HEK293 (cell line): ENCODE results near the gene HIPK2.

Experiments used
- CTCF ChIA-PET: fragments of 350-600 bp; formaldehyde crosslinking; extraction: SDS; loops from one replicate; lab custom pipeline; 2021; ENCODE audit warnings: antibody characterized with exemption; lab: Yijun Ruan, JAX
- POLR2A ChIA-PET: fragments of 300-600 bp; formaldehyde crosslinking; extraction: SDS; loops from one replicate; lab custom pipeline; 2020; ENCODE audit warnings: antibody characterized with exemption, inconsistent platforms; lab: Yijun Ruan, JAX
- H3K27ac ChIP-seq: fragments of 200-500 bp; sonication (Bioruptor generic); 2 replicates; pipeline ENCODE4 v1.5.1; 2014; ENCODE audit warnings: low read depth, low read length, control low read depth, inconsistent platforms; ENCODE audit errors: extremely low read depth
- H3K36me3 ChIP-seq, 2 experiments: fragments of 200-500 bp in 1 of 2; sonication (Bioruptor generic) in 1 of 2; 1 replicate in 1 of 2; 2 replicates in 1 of 2; pipeline ENCODE4 v1.5.1; 2014 to 2017; ENCODE audit warnings: inconsistent platforms in 2 of 2, low read length in 2 of 2; ENCODE audit not compliant: control insufficient read depth in 2 of 2, insufficient read depth in 1 of 2
- H3K4me1 ChIP-seq: fragments of 200-500 bp; sonication (Bioruptor generic); 2 replicates; pipeline ENCODE4 v1.5.1; 2014; ENCODE audit warnings: mild to moderate bottlenecking, low read length, inconsistent platforms; ENCODE audit not compliant: control insufficient read depth, insufficient read depth
- H3K4me3 ChIP-seq: 2 replicates; pipeline ENCODE4 v1.5.1; 2011; ENCODE audit warnings: low read depth, mild to moderate bottlenecking, control low read depth, low read length, moderate library complexity
- H3K9me3 ChIP-seq: fragments of 200-500 bp; sonication (Bioruptor generic); 2 replicates; pipeline ENCODE4 v1.5.1; 2014; ENCODE audit warnings: low read depth, low read length, inconsistent platforms; ENCODE audit not compliant: control insufficient read depth, insufficient read depth
- GFI1B ChIP-seq: fragments of 450-650 bp; formaldehyde crosslinking; IDR thresholded peaks from 2 replicates; pipeline ENCODE4 v1.5.1; 2016; ENCODE audit warnings: missing biosample characterization, missing genetic modification characterization
- KLF7 ChIP-seq: fragments of 450-650 bp; formaldehyde crosslinking; IDR thresholded peaks from 2 replicates; pipeline ENCODE4 v1.5.1; 2016; ENCODE audit warnings: missing biosample characterization, missing genetic modification characterization, borderline replicate concordance
- RBAK ChIP-seq: fragments of 450-650 bp; formaldehyde crosslinking; IDR thresholded peaks from 2 replicates; pipeline ENCODE4 v1.5.1; 2016; ENCODE audit warnings: missing biosample characterization, missing genetic modification characterization
- REPIN1 ChIP-seq: fragments of 450-650 bp; formaldehyde crosslinking; IDR thresholded peaks from 2 replicates; pipeline ENCODE4 v1.5.1; 2017; ENCODE audit warnings: missing biosample characterization, missing genetic modification characterization, low read depth
- ZBTB1 ChIP-seq: fragments of 450-650 bp; formaldehyde crosslinking; IDR thresholded peaks from 2 replicates; pipeline ENCODE4 v1.5.1; 2016; ENCODE audit warnings: missing biosample characterization, missing genetic modification characterization
- ZBTB6 ChIP-seq: fragments of 450-650 bp; formaldehyde crosslinking; IDR thresholded peaks from 2 replicates; pipeline ENCODE4 v1.5.1; 2017; ENCODE audit warnings: missing biosample characterization, missing genetic modification characterization
- ZEB2 ChIP-seq: fragments of 450-650 bp; formaldehyde crosslinking; IDR thresholded peaks from 2 replicates; pipeline ENCODE4 v1.5.1; 2016; ENCODE audit warnings: missing biosample characterization, missing genetic modification characterization
- ZNF133 ChIP-seq: fragments of 450-650 bp; formaldehyde crosslinking; IDR thresholded peaks from 2 replicates; pipeline ENCODE4 v1.5.1; 2016; ENCODE audit warnings: missing biosample characterization, missing genetic modification characterization
- ZNF184 ChIP-seq: fragments of 450-650 bp; IDR thresholded peaks from 2 replicates; pipeline ENCODE4 v1.5.1; 2018; ENCODE audit warnings: missing biosample characterization, mild to moderate bottlenecking, missing genetic modification characterization
- ZNF223 ChIP-seq: fragments of 450-650 bp; formaldehyde crosslinking; IDR thresholded peaks from 2 replicates; pipeline ENCODE4 v1.5.1; 2016; ENCODE audit warnings: missing biosample characterization, missing genetic modification characterization
- ZNF514 ChIP-seq: fragments of 450-650 bp; formaldehyde crosslinking; IDR thresholded peaks from 2 replicates; pipeline ENCODE4 v1.5.1; 2016; ENCODE audit warnings: missing biosample characterization, missing genetic modification characterization
- ZNF549 ChIP-seq: fragments of 450-650 bp; IDR thresholded peaks from 2 replicates; pipeline ENCODE4 v1.5.1; 2018; ENCODE audit warnings: missing biosample characterization, missing genetic modification characterization, mild to moderate bottlenecking, inconsistent platforms, moderate library complexity
- ZNF555 ChIP-seq: fragments of 450-650 bp; formaldehyde crosslinking; conservative IDR thresholded peaks from 2 replicates; pipeline ENCODE4 v1.5.1; 2017; ENCODE audit warnings: missing biosample characterization, mild to moderate bottlenecking, missing genetic modification characterization, inconsistent platforms
- ZNF571 ChIP-seq: fragments of 450-650 bp; formaldehyde crosslinking; IDR thresholded peaks from 2 replicates; pipeline ENCODE4 v1.5.0; 2017; ENCODE audit warnings: missing biosample characterization, missing genetic modification characterization
- ZNF596 ChIP-seq: fragments of 450-650 bp; IDR thresholded peaks from 2 replicates; pipeline ENCODE4 v1.5.0; 2018; ENCODE audit warnings: missing biosample characterization, mild to moderate bottlenecking, missing genetic modification characterization, moderate library complexity
- ZNF600 ChIP-seq: fragments of 450-650 bp; formaldehyde crosslinking; IDR thresholded peaks from 2 replicates; pipeline ENCODE4 v1.5.1; 2016; ENCODE audit warnings: missing biosample characterization, missing genetic modification characterization
- ZNF658 ChIP-seq: fragments of 450-650 bp; formaldehyde crosslinking; IDR thresholded peaks from 2 replicates; pipeline ENCODE4; 2016; ENCODE audit warnings: missing biosample characterization, missing genetic modification characterization
- ZNF704 ChIP-seq: fragments of 450-650 bp; formaldehyde crosslinking; IDR thresholded peaks from 2 replicates; pipeline ENCODE4 v1.5.1; 2016; ENCODE audit warnings: missing biosample characterization, missing genetic modification characterization
- ZNF76 ChIP-seq: fragments of 450-650 bp; formaldehyde crosslinking; IDR thresholded peaks from 2 replicates; pipeline ENCODE4; 2016; ENCODE audit warnings: low read depth, missing biosample characterization, missing genetic modification characterization, borderline replicate concordance
- ZXDB ChIP-seq: fragments of 450-650 bp; formaldehyde crosslinking; IDR thresholded peaks from 2 replicates; pipeline ENCODE4 v1.5.1; 2016; ENCODE audit warnings: missing biosample characterization, missing genetic modification characterization
- TF ChIP-seq, protein P1 (sequence below): fragments of 450-650 bp; formaldehyde crosslinking; IDR thresholded peaks from 2 replicates; pipeline ENCODE4 v1.5.1; 2016; ENCODE audit warnings: missing biosample characterization, missing genetic modification characterization

The HIPK2 gene

DNA sequence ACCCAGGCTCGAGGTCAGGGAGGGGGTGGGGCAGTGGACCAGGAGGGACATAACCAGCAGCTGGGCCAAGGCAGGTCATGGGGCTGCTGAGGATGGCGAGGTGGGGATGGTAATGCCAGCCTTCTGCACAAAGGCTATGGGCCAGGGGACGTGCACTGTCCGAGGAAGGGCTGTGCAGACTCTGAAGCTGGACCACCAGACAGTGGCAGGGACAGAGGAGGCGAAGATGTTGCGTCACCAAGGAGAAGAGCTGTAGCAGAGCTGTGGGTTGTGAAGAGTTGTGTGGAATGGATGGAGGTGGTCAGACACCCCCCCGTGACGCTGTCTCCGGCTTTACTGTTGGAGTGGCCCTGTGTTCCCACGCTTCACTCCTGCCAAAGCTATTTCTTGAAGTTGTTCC, 252.6 kb downstream of the HIPK2 start:
- no peaks in the 10 kb centered on the region for H3K36me3 ChIP-seq
- ChIA-PET POLR2A (no interaction called here), CTCF (interaction anchor here (1.4 kb wide), 1 partner anchor 93 kb away, joined by 3 read pairs; no protein-coding TSS in a partner anchor)
- no peak overlapping the region for H3K4me3 ChIP-seq
- TF ChIP-seq RBAK = no peak
- TF ChIP-seq ZXDB (tag by site-specific recombination) = no peak
- TF ChIP-seq ZNF514 (tag by site-specific recombination) = no peak
- TF ChIP-seq ZNF596 (tag by site-specific recombination) = no peak
- TF ChIP-seq ZNF600 (tag by site-specific recombination) = no peak
- TF ChIP-seq ZNF549 (tag by site-specific recombination) = no peak
- no peak for TF ChIP-seq ZEB2 (tag by site-specific recombination)
- no peak for TF ChIP-seq GFI1B (tag by site-specific recombination)
- TF ChIP-seq, all 188 proteins: peak for 0
- no peaks in the 10 kb centered on the region for H3K4me1 ChIP-seq
- H3K9me3 ChIP-seq = no peaks in the 10 kb centered on the region
- H3K27ac ChIP-seq = no peak overlapping the region

DNA sequence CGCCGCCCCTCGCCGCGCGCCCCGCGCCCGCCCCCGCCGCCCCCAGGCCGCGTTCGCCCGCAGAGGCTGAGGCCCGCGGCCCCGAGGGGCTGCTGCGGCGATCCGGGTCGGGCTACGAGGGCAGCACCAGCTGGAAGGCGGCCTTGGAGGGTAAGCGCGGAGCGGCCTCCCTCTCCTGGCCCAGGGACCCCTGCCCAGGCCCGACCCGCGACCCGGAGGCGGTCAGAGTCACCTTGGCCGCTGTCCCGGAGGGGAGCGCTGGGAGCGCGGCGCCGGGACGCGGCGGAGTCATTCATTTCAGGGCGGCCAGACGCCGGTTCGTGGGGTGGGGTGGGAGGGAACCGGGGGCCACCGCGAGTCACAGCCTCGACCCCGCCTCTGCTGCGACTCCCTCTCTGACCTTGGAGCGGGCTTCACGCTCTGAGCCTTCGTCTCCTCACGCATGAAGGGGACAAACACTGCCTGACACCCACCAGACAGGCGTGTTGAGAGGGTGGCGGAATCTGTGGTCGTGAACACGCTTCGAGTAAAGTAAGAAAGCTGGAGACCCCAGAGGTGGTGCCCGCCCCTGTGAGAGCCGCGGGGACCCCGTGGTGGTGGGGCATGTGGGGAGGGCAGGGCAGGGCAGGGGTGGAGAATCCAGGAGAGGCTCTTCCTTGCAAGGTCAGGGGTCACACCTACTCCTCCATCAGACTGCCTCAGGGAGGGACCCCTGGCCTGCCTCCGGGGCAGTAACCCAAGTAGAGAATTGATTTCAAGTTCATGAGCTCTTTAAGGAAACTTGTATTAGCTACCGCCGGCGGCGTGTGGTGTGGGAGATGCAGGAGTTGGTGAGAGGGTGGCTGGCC, 253.6 kb downstream of the HIPK2 start:
- ChIA-PET POLR2A (no interaction called here), CTCF (interaction anchor here (1.4 kb wide), 1 partner anchor 94 kb away, joined by 3 read pairs; no protein-coding TSS in a partner anchor)
- no peak overlapping the region for H3K27ac ChIP-seq
- no peaks in the 10 kb centered on the region for H3K9me3 ChIP-seq
- no peaks in the 10 kb centered on the region for H3K36me3 ChIP-seq
- H3K4me1 ChIP-seq = no peaks in the 10 kb centered on the region
- TF ChIP-seq ZNF571 (tag by site-specific recombination) (no peak), ZNF223 (tag by site-specific recombination) (no peak), ZNF658 (tag by site-specific recombination) (no peak), ZNF184 (tag by site-specific recombination) (no peak), ZNF555 (no peak), ZBTB1 (tag by site-specific recombination) (no peak), KLF7 (tag by site-specific recombination) (no peak), ZNF133 (tag by site-specific recombination) (no peak), ZBTB6 (tag by site-specific recombination) (no peak), REPIN1 (no peak), ZNF76 (no peak), ZNF704 (tag by site-specific recombination) (no peak)
- TF ChIP-seq, protein P1, sequence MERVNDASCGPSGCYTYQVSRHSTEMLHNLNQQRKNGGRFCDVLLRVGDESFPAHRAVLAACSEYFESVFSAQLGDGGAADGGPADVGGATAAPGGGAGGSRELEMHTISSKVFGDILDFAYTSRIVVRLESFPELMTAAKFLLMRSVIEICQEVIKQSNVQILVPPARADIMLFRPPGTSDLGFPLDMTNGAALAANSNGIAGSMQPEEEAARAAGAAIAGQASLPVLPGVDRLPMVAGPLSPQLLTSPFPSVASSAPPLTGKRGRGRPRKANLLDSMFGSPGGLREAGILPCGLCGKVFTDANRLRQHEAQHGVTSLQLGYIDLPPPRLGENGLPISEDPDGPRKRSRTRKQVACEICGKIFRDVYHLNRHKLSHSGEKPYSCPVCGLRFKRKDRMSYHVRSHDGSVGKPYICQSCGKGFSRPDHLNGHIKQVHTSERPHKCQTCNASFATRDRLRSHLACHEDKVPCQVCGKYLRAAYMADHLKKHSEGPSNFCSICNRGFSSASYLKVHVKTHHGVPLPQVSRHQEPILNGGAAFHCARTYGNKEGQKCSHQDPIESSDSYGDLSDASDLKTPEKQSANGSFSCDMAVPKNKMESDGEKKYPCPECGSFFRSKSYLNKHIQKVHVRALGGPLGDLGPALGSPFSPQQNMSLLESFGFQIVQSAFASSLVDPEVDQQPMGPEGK (tag by site-specific recombination) = no peak
- peak overlapping the region; percentile 11; the same call in 1 of the 2 replicates for H3K4me3 ChIP-seq
